ENCODE measurements around the gene FRMD3.
"Not testable (repeated sequence)": the region's sequence is repeated elsewhere in the genome, so short reads cannot be mapped to it uniquely, and the experiment has no call there.

The FRMD3 gene

DNA sequence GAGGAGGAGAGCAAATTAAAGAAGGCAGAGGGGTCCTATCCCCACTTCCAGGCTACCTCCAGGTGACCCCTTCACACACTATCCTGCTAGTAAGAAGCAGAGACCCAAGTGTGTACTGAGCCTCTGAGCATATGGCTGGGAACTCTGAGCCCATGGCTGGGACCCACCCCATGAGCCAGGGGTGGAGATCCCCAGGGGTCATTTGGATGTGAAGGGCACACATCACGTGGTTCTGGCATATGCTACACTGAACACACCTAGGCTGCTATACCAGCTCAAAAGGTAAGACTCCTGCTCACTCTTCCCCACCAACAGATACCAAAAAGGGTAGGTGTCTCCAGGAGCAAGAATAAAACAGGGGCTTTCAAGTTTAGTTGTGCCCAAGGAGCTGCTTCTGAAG lies 149.9 kb downstream of the FRMD3 start:
- no peak for DNase-seq (ENCODE audit: low read depth)

DNA sequence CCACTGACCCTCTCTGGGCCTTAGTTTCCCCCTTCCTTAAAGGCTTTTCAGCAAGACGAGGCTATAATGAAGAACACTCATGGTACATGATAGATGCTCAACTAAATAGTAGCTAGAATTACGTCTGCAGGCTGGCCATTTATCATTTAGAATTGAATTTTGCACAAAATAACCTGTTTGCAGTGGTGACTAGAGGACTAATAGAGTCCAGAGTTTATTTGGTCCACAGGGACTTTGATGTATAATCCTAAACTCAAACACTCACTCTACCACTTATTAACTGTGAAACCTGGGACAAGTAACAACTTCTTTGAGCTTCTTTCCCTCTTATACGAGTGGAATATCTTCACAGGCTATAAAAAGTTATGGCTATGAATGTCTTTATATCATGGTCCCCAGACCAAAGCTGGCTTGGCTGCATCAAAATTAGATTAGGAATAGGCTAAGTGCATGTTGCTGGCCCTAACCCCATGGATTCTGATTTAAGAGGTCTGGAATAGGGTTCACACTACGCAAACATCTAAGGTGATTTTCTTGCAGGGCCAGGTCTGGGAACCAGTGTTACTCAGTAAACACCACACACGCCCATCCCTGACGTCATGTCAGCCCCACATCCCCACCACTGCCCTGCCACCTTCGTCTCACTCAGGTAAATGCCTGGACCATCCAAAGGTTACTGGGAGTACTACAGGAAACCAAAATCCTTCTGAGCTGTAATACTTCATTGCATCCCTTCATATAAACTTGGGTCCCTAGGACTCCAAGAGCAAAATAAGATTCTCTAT lies 150.6 kb downstream of the FRMD3 start:
- DNase-seq (ENCODE audit: low read depth), result no peak

DNA sequence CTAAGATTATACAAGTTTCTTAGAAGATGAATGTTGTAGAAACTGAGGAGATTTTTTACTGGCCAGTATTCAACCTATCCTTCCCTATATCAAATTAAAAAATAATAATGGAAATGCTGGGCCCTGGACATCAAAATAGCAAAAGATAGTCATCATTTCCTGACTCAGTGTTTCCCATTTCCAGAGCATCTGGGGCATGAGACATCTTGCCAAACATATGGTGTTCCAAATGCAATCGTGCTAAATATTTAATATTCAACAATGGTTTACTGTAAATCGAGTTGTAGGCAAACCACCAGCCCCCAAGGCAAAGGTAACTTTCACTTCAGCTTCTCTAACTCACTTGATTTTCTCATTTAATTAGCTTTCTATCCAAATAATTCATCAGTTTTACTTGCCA lies 152.9 kb downstream of the FRMD3 start:
- no peak for DNase-seq (ENCODE audit: low read depth)

DNA sequence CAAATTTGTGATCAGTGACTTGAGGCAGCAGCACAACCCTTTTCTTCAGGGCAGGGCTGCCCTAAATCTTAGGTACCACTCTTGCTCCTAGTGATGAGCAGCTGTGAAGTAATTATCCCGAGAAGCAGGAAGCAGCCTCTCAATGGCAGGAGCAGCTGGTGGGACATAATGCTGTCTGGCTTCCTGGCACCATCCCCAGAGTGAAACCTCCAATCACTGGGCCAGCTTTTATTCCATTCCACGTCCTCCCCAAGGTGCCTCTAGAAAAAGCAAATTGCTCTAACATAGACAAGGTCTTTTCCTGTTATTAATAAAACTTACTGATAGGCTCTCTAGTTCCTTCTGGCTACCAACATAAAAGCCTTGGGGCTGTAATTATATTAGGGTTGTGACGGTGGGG lies 154.0 kb downstream of the FRMD3 start:
- no peak for DNase-seq (ENCODE audit: low read depth)

DNA sequence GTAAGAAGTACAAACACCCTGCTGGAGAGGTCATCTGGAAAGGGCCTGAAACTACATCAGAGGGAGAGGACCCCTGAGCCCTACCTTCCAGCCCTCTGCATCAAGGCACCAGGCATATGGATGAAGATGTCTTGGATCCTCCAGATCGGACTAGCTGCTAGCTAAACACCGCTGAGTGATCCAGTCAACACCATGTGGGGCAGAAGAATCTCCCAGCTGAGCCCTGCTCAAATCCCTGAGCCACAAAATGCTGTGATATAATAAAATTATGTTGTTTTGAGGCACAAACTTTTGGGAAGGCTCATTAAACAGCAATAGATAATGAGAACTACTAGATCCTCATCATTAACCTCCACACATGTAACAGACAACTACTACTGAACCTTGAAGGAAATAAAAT lies 155.2 kb downstream of the FRMD3 start:
- DNase-seq (ENCODE audit: low read depth), result no peak

DNA sequence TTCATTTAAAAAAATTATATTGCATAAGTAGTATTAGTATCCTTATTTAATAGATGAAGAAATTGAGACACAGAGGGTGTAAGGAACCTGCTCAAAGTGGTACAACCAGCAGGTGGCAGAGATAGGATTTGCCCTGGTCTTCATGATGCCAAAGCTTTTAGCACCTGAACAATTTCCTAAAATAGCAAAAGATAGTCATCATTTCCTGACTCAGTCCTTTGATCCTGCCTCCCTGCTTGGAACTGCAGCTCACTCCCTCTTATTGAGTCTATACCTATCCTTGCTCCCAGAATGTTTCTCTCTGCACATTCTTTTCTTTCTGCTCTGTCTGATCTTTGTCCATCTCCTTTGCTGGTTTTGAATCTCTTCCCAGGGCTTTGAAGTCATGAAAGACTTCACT lies 155.8 kb downstream of the FRMD3 start:
- DNase-seq (ENCODE audit: low read depth), result no peak

DNA sequence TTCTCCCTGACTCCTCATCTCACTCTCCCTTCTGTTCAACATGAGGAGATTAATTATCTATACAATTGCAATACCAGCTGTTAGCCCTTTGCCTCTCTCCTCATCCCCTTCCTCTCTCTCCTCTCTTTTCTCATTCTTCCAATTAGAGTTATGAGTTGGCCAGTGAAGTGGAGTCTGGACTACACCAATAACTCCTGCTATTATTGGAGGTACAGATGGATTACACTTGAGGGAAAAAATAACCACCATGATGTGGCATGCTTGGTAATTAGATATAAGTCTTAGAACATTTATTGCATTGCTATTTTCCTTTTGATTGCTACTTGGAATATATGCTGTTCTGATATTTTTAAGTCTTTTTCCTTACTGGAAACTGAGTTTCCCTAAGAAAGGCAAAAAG lies 159.2 kb downstream of the FRMD3 start:
- DNase-seq (ENCODE audit: low read depth), result no peak

DNA sequence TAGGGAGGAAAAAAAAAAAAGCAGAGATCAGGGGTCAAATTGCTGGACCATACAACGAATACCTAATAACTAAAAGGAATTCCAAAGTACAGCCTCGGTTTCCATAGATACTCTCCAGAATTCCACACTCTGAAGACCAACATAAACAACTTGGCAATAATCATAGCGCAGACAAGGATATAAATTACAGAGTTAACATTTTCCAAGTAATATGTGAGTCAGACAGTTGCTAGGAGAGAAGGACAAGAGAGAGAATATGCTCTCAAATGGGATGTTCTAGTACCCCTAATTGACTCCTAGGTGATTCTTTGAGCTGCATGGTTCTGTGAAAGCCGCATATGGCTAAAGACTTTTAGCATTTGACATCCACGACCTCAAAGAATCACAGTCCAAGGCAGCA lies 165.2 kb downstream of the FRMD3 start:
- DNase-seq (ENCODE audit: low read depth), result no peak

DNA sequence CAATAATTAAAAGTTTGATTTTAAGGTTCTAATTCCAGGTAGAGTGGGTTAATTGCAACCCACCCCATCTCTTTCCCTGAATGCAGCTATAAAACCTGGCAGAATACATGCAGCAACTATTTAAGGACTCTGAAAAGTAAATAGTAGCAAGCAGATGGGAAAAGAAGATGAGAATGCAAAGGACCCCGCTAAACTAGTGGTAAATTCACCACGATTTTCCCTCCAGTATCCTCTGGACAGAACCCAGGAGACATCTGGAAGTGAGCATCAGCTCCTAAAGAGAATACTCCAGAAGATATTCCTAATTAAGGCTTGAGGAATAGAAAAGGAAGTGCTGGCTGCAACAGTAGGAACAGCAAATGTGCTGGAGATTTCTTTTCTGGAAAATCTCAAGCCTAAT lies 170.9 kb downstream of the FRMD3 start:
- DNase-seq (ENCODE audit: low read depth), result no peak

DNA sequence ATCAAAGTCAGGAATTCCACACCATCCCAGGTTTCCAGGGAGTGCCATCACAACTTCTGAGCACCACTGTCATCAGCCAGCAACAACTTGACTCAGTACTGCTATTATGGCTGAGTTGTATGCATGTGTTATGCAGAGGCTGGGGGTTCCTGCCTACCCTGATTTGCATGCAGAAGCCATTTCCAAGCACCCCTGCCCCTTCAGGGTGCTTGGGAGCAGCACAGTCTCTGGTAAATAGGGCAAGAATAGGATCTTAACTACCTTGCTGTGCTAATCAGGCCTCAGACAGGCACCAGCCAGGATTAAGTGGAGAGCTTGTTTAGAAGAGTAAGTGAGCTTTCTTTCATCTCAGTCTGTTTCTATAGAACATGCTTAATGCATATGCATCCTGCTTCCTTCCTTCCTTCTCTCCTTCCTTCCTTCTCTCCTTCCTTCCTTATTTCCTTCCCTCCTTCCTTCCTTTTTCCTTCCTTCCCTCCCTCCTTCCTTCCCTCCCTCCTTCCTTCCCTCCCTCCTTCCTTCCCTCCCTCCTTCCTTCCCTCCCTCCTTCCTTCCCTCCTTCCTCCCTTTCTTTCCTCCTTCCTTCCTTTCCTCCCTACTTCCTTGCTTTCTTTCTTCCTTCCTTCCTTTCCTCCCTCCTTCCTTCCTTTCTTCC lies 175.7 kb downstream of the FRMD3 start:
- no peak for DNase-seq (ENCODE audit: low read depth)

DNA sequence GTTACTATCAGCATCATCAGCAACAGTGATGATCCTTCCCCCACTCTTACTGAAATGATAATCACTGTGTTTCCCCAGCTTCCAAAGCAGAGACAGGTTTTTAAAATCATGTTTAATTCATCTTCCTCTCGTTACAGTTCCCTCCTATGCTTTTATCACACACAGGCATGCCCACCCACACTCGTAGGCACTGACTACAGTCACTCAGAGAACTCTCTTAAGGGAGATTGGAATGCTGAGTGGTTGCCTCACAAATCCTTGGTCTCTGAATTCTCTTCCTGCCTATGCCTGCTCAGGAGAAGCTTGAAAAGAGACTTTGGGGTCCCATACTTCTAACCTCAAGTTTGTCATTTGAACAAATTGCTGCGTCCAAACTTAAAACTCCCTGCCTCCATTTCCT lies 179.2 kb downstream of the FRMD3 start:
- no peak for DNase-seq (ENCODE audit: low read depth)

DNA sequence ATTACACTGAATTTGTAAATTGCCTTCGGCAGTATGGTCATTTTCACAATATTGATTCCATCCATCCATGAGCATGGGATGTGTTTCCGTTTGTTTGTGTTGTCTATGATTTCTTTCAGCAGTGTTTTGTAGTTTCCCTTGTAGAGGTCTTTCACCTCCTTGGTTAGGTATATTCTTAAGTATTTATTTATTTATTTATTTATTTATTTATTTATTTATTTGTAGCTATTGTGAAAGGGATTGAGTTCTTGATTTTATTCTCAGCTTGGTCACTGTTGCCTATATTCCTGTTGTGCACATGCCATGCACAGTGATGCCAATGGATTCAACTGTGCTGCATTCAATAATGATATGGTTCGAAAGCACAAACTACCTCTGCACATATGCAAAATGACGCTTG lies 179.7 kb downstream of the FRMD3 start:
- DNase-seq (ENCODE audit: low read depth), result not testable (repeated sequence)

DNA sequence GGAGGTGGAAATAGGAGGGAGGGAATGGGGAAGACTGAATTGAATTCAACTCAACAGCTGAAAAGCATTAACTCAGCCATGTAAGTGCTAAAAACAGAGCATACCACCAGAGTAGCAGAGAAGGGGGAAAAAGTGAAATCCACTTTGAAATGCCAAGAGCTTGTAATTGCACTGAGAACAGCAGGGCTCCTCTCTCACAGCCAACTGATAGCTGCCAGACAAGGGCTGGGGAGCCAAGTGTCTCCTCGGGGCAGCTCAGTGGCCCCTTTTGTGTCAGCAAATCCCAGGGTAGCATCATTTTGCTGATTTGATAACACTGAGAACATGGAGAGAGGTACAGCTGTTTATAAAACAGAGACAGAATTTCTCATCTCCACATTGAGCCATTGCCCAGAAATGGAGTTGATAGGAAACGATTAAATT lies 182.5 kb downstream of the FRMD3 start:
- DNase-seq (ENCODE audit: low read depth), result no peak

DNA sequence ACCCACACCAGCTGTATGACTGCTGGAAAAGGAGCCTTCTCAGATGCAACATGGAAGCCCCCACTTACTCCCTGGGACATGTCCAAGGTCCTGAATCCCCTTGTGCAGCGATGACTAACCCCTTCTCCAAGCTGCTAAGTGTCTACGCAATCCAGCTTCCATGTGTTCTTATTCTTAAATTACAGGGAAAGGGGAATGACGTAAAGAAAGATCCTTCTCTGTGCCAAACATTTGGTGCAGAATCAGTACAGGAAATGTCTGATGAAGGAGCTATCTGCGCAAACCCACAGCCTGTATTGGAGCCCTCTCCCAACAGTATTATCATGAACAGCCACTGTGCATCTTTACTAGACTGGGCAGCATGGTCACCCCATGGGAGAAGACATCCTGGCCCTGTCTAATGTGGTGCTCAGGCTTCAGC lies 183.2 kb downstream of the FRMD3 start:
- peak; percentile 27 for DNase-seq (ENCODE audit: low read depth)

DNA sequence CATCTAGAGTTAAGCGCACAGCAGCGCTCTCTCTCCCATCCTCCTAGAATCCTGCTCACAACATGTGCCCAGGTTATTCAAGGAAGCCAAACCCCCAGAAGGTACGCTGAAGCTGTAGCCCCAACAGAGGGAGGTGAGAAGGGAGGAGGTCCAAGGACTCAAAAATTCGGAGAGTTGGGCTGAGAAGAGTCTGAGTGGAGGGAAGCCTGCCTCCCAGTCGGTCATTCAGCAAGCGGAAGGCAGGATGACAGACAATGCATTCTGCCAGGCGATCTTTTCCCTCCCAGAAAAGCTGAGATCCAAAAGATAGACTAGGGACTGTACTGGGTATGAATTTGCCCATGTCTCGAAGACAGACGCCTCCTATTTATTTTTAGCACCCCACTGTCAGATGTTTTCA lies 189.2 kb downstream of the FRMD3 start:
- no peak for DNase-seq (ENCODE audit: low read depth)

DNA sequence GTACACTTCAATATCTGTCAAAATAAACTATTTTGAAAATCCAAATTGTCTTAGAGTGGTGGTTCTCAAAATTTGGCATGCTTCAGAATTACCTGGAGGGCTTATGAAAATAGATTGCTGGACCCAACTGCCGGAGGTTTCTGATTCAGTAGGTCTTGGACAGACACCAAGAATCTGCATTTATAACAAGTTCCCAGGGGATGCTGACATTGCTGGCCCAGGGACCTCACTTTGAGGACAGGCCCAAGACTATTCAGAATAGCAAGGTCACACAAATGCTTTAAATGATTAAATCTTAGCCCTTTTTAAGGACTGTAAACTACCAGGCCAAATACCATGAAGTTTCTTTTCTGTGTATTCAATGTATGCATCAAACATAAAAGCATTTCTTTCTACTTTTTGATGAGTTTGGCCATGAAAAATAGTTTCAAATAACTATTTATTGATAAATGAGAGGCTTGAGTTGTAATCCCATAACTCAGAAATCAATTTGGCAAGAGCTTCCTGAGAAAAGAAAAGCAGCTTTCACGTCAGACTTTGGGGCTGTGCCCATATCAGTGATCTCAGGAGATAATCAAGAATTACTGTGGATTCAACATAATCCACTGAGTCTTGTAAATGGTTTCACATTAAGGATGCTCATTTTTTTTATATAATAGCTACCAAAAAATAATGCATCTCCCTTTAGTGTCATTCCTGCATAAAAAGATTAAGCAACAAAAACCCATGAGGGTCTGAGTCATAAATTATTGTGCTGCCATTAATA lies 191.4 kb downstream of the FRMD3 start:
- no peak for DNase-seq (ENCODE audit: low read depth)

DNA sequence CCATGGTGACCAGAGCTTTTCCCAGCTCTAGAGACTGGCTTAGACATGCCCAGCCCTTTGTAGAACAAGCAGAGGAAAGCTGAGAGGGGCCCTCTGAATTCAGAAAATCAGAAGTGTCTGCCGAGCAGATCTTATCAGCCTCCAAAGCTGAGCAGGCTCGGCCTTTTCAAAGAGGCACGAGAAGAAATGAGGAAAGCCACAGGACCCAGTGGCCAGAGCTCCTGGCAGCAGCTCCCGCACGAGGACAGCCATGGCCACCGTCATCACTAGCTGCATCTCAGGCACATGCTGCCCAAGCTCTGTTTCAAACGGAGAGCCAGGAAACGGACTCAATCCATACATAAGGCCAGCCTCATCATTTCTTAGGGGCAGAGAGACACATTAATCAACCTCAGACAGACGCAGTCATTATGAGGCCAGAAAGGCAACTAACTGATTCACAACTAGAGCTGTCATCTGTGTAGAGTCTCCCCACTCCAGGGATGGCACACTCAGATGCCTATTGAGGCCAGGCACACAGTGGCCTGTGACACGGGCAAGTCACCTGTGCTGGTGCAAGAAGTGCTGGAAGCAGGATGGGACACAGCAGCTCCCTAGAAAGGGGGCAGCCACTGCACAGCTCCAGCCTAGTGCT lies 194.7 kb downstream of the FRMD3 start:
- no peak for DNase-seq (ENCODE audit: low read depth)

DNA sequence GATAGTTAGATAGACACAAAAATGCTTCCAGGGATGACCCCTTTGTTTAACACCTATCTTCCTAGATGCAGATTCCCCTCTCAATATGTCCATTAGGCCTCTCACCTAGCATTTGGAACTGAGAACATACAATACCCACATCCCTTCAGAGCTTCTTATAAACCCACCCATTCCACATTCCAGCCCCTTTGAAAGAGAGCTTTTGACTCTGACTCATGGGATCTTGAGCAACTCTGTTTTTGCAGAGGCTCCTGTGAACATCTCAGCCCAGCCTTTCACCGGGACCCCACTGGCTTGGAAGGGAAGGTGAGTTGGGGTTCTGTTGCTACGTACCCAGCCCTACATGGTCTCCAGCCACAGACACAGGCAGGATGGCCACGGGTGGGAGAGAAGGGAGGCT lies 195.5 kb downstream of the FRMD3 start:
- no peak for DNase-seq (ENCODE audit: low read depth)

DNA sequence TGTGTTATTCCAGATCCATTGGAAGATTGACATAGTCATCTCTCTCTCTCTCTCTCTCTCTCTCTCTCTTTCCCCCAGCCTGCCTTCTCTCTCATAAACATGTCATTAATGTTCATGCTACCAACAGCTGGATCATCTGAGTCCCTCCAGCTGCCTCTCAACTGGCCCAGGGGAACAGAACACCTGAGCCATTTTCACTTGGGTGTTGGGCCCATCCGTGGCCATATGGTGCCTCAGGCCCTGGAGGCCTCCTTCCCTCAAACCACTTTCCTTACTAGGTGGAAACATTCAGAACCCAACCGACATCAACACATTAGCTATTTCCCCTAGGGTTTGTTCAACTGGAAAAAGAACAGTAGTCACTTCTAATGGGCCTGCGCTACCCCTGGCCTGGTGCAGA lies 196.2 kb downstream of the FRMD3 start:
- no peak for DNase-seq (ENCODE audit: low read depth)

DNA sequence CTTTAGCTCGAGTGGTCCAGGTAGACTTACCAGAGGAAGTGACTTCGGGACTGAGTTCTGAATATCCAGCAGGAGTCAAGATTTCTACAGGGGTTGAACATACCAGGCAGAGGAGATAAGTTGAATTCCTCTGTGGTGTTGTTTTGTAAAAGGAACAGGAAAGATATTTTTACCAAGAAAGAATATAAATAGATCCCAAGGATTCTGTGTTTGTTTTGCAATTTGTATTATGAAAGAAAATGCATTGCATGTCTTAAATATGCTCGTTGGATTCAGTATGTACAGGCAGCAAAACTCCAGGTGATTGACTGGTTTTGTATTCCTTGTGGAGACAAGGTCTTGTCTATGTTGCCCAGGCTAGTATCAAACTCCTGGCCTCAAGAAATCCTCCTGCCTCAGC lies 197.8 kb downstream of the FRMD3 start:
- DNase-seq (ENCODE audit: low read depth), result peak; percentile 9

DNA sequence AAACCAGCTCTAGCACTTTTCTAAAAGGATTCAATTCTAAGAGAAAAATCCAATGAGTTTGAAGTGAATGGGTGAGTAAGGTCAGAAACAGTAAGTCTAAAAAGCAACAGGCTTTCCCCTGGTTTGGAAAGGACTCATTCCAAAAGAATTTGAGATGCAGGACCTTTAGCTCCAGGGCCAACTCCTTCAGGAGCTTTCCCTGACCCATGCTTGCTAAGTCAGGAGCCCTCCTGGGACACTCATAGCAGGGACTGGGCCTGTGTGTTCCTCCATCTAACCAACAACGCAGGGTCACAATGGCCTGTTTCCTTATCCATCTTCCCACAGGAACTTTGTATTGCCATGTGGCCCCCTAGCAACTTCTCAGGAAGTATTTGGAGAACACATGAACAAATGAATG lies 198.8 kb downstream of the FRMD3 start:
- DNase-seq (ENCODE audit: low read depth), result no peak

DNA sequence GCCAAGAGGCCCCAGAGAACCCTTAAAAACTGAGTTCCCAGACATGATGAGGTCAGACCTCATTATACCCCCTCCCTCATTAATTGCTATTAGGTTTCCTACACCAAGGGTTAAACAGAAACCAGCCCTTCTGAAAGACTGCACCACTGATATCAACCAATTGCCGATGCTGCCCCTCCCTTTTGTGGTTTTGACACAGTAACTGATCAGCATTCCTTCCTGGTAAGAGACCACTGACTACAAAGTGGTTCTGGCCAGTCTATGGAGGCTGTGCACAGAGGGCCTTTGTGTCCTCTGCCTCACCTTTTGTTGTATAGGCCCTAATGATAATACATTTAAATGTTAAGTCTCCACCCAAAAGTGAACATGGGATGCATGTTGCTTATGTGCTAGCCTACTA lies 201.5 kb downstream of the FRMD3 start:
- no peak for DNase-seq (ENCODE audit: low read depth)

DNA sequence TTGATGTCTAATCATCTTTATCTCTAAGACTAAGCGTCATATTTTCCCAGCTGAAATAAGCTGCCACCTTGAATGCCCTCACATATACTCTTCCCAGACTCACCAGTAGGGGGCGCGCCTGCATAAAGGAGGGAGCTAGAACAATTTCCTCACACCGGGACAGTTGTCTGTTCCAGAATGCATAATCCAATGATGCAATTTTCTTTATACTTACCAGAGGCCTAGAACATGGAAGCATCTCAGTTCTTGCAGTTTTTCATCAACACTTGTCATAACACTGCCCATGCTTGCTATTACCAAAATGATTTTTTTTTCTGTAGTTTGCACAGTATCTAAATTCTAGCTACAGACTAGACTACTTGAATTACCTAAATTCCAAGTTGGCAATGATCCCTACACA lies 203.9 kb downstream of the FRMD3 start:
- DNase-seq (ENCODE audit: low read depth), result peak; percentile 82

Measured in amniotic epithelial cell (primary cell).